ENCODE results near the gene C9orf50. TPM values are rescaled to one million over a fixed set of nuclear protein-coding genes. Genes with fewer than 3 reads are reported as not detected.

The C9orf50 gene
- total RNA-seq, 1 donor from 2014 or later: not detected

GRCh38 chr9:129576546-129577543 is 44.1 kb downstream of the C9orf50 start:
- no peaks in the 10 kb centered on the region for H3K36me3 Mint-ChIP-seq (ENCODE audit: low read depth)
- ChIA-PET CTCF (no interaction called here), POLR2A (no interaction called here)
- no peak for DNase-seq
- H3K27ac Mint-ChIP-seq: no peak overlapping the region
- peaks cover 3% of the 10 kb centered on the region for H3K9me3 Mint-ChIP-seq
- no peak for TF ChIP-seq CTCF (IDR thresholded peaks at IDR 0.05)
- H3K27me3 Mint-ChIP-seq: peaks cover 3% of the 10 kb centered on the region
- peaks cover 16% of the 10 kb centered on the region for H3K4me1 Mint-ChIP-seq
- no peak for ATAC-seq (ENCODE audit: low read depth)
- intact Hi-C loops (cut with micrococcal nuclease): no loop called here
- no peak overlapping the region for H3K4me3 Mint-ChIP-seq

- Mint-ChIP-seq H3K9me3 (peaks cover 3% of the 10 kb centered on the region), H3K4me3 (no peak overlapping the region), H3K27me3 (peaks cover 5% of the 10 kb centered on the region), H3K36me3 (ENCODE audit: low read depth) (no peaks in the 10 kb centered on the region), H3K27ac (no peak overlapping the region), H3K4me1 (peaks cover 16% of the 10 kb centered on the region)
- ATAC-seq (ENCODE audit: low read depth) (no peak), DNase-seq (no peak)
- ChIA-PET CTCF (no interaction called here), POLR2A (no interaction called here)
- intact Hi-C loops (cut with micrococcal nuclease): no loop called here
- no peak for TF ChIP-seq CTCF (IDR thresholded peaks at IDR 0.05)
Observed at GRCh38 chr9:129575818-129576217, 45.1 kb downstream of the C9orf50 start.

GRCh38 chr9:129574911-129575585 is 45.9 kb downstream of the C9orf50 start:
- ChIA-PET CTCF (no interaction called here), POLR2A (no interaction called here)
- Mint-ChIP-seq H3K27ac (no peak overlapping the region), H3K9me3 (peaks cover 3% of the 10 kb centered on the region), H3K36me3 (ENCODE audit: low read depth) (no peaks in the 10 kb centered on the region), H3K4me1 (peaks cover 8% of the 10 kb centered on the region), H3K27me3 (peaks cover 8% of the 10 kb centered on the region), H3K4me3 (no peak overlapping the region)
- intact Hi-C loops (cut with micrococcal nuclease): no loop called here
- ATAC-seq (ENCODE audit: low read depth) (no peak), DNase-seq (no peak)
- TF ChIP-seq CTCF (IDR thresholded peaks at IDR 0.05): no peak

- intact Hi-C loops (cut with micrococcal nuclease): no loop called here
- no peak for TF ChIP-seq CTCF (IDR thresholded peaks at IDR 0.05)
- ChIA-PET CTCF (no interaction called here), POLR2A (no interaction called here)
- Mint-ChIP-seq H3K4me3 (no peak overlapping the region), H3K4me1 (peaks cover 7% of the 10 kb centered on the region), H3K9me3 (peaks cover 3% of the 10 kb centered on the region), H3K27ac (peak overlapping the region; percentile 44), H3K27me3 (peaks cover 17% of the 10 kb centered on the region), H3K36me3 (ENCODE audit: low read depth) (no peaks in the 10 kb centered on the region)
- DNase-seq: no peak
- no peak for ATAC-seq (ENCODE audit: low read depth)
Observed at GRCh38 chr9:129573977-129574376, 46.9 kb downstream of the C9orf50 start.

- Mint-ChIP-seq H3K4me1 (peaks cover 12% of the 10 kb centered on the region), H3K27ac (no peak overlapping the region), H3K9me3 (peaks cover 3% of the 10 kb centered on the region), H3K27me3 (peaks cover 23% of the 10 kb centered on the region), H3K4me3 (no peak overlapping the region), H3K36me3 (ENCODE audit: low read depth) (no peaks in the 10 kb centered on the region)
- ChIA-PET CTCF (no interaction called here), POLR2A (no interaction called here)
- intact Hi-C loops (cut with micrococcal nuclease): no loop called here
- no peak for TF ChIP-seq CTCF (IDR thresholded peaks at IDR 0.05)
- ATAC-seq (ENCODE audit: low read depth) (no peak), DNase-seq (no peak)
Observed at GRCh38 chr9:129572517-129572916, 48.4 kb downstream of the C9orf50 start.
